ENCODE data around the gene TF. TPM values are rescaled to one million over a fixed set of nuclear protein-coding genes. Genes with fewer than 3 reads are reported as not detected.

TF gene
- total and polyA plus RNA-seq, 2 of the 8 experiments (the other 6 are each of a cell fraction or from before 2014, with no cell fraction given), result 0.02 to 0.26 TPM

DNA sequence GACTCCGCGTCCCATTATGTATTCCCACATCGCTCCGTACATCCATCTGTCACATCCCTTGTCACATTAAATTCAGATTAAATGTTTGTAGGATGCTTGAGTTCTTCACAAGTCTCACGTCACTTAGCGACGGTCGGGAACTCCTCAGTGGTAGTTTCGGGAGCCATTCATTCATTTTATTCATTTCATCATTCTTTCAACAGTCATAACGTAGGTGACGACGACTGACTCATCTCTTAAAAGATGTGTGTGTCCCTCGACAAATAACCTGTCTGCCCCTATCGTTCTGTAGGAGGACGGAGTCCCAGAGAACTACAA is 59.1 kb downstream of the TF start:
- H3K4ac ChIP-seq (replicated peaks; ENCODE audit: insufficient read length, low read depth, low read length), result no peak overlapping the region
- peak overlapping the region; percentile 100 for H2AFZ ChIP-seq (ENCODE audit: low read length)
- H3K27ac ChIP-seq (ENCODE audit: low read depth, low read length), result no peak overlapping the region
- no peak overlapping the region for H2BK120ac ChIP-seq (replicated peaks; ENCODE audit: low read depth, low read length)
- peaks cover 2 to 23% (median 11%) of the 10 kb centered on the region in 4 experiments; a peak in 5 of 8 replicates for H3K36me3 ChIP-seq (ENCODE audit: control insufficient read depth in 2 of 4, insufficient read depth in 4 of 4, low read length in 3 of 4)
- H3K27me3 ChIP-seq (replicated peaks in 1 of 4; ENCODE audit: control insufficient read depth in 3 of 4, extremely low read depth in 1 of 4, insufficient read depth in 3 of 4, low read length in 3 of 4), result no peaks in the 10 kb centered on the region
- H4K8ac ChIP-seq (ENCODE audit: extremely low read depth, insufficient read depth, low read length), result no peak overlapping the region
- H3K18ac ChIP-seq (ENCODE audit: extremely low read depth, low read length), result no peak overlapping the region
- H3K9me3 ChIP-seq (ENCODE audit: insufficient read depth in 2 of 2, low read depth in 1 of 2, low read length in 1 of 2), result no peaks in the 10 kb centered on the region
- H3K79me1 ChIP-seq (ENCODE audit: low read depth, low read length), result no peaks in the 10 kb centered on the region
- peak overlapping the region; percentile 83 to 96 (median 92) for H3K4me3 ChIP-seq (ENCODE audit: extremely low read depth in 1 of 4, insufficient read depth in 2 of 4, low read depth in 3 of 4, low read length in 4 of 4)
- WGBS, 2 experiments (ENCODE audit: extremely low coverage in 1 of 2, insufficient coverage in 1 of 2, insufficient read length in 1 of 2, insufficient replicate concordance in 2 of 2, low coverage in 1 of 2, low lambda C conversion rate in 2 of 2, missing lambda C conversion rate in 1 of 2), result 21% methylated on average over 15 of the region's 15 CpGs; no CpG with 5 or more reads in 1 of the 2 experiments
- TF ChIP-seq HDAC6 (IDR thresholded peaks at IDR 0.05; ENCODE audit: low read depth, low read length) (no peak), POLR2A (IDR thresholded peaks at IDR 0.05; ENCODE audit: control extremely low read depth in 1 of 2, low read depth in 2 of 2, low read length in 2 of 2) (no peak), BACH1 (IDR thresholded peaks at IDR 0.05; ENCODE audit: low read length) (no peak), SAP30 (IDR thresholded peaks at IDR 0.05; ENCODE audit: insufficient read depth, insufficient replicate concordance, low read length) (no peak), EP300 (IDR thresholded peaks at IDR 0.05; ENCODE audit: borderline replicate concordance in 1 of 2, low read depth in 2 of 2, low read length in 2 of 2) (no peak), KDM4A (IDR thresholded peaks at IDR 0.05; ENCODE audit: low read depth, low read length, severe bottlenecking) (peak; percentile 24), MAX (IDR thresholded peaks at IDR 0.05) (no peak), RAD21 (IDR thresholded peaks at IDR 0.05 in 1 of 2, conservative IDR thresholded peaks at IDR 0.05 in 1 of 2; ENCODE audit: low read depth in 2 of 2, low read length in 2 of 2) (no peak)
- no peak overlapping the region for H3K56ac ChIP-seq (replicated peaks; ENCODE audit: insufficient read length, low read depth, low read length)
- H3K23ac ChIP-seq (ENCODE audit: insufficient read length), result no peak overlapping the region
- H2AK5ac ChIP-seq (ENCODE audit: low read depth, low read length), result no peak overlapping the region
- H2BK15ac ChIP-seq (ENCODE audit: low read length), result no peak overlapping the region
- peaks cover 0 to 14% of the 10 kb centered on the region in 2 experiments; a peak in 2 of 4 replicates for H3K79me2 ChIP-seq (ENCODE audit: control insufficient read depth in 1 of 2, insufficient read depth in 2 of 2, low read length in 2 of 2)
- H3K23me2 ChIP-seq (ENCODE audit: low read depth, low read length), result no peaks in the 10 kb centered on the region; the same call in 1 of the 2 replicates
- H4K91ac ChIP-seq (replicated peaks; ENCODE audit: insufficient read length, low read length), result no peak overlapping the region
- POLR2A ChIA-PET (ENCODE audit: partially characterized antibody), result no interaction called here
- peak overlapping the region in 1 of 4 experiments; percentile 61; a peak in 1 of 7 replicates for H3K9ac ChIP-seq (replicated peaks in 1 of 4; ENCODE audit: extremely low read depth in 1 of 4, low read depth in 3 of 4, low read length in 3 of 4)
- H4K5ac ChIP-seq (ENCODE audit: insufficient read length, low read depth, low read length), result no peak overlapping the region
- H4K20me1 ChIP-seq (replicated peaks in 1 of 2; ENCODE audit: control insufficient read depth in 1 of 2, insufficient read depth in 2 of 2, low read length in 2 of 2), result no peaks in the 10 kb centered on the region
- H2BK5ac ChIP-seq (ENCODE audit: low read depth, low read length), result no peak overlapping the region
- H2BK20ac ChIP-seq (ENCODE audit: low read length), result no peak overlapping the region
- no peak for DNase-seq (ENCODE audit: low read depth in 1 of 2, low spot score in 2 of 2)
- no peak overlapping the region for H3K14ac ChIP-seq (ENCODE audit: insufficient read length)
- peak overlapping the region; percentile 72 to 80 for H3K4me2 ChIP-seq (ENCODE audit: insufficient read depth in 1 of 2, low read depth in 2 of 2, low read length in 2 of 2)
- H2BK12ac ChIP-seq (ENCODE audit: low read depth, low read length), result no peak overlapping the region
- CTCF ChIA-PET (ENCODE audit: partially characterized antibody), result no interaction called here
- FAIRE-seq, result no peak
- peaks cover 0 to 5% (median 1%) of the 10 kb centered on the region in 4 experiments; a peak in 3 of 7 replicates for H3K4me1 ChIP-seq (replicated peaks in 1 of 4; ENCODE audit: control insufficient read depth in 3 of 4, insufficient read depth in 4 of 4, low read length in 3 of 4)
